ENCODE measurements around the gene SPCS2. TPM values are rescaled to one million over a fixed set of nuclear protein-coding genes. Genes with fewer than 3 reads are reported as not detected.

Gene SPCS2
- polyA plus RNA-seq (2012; ENCODE audit: insufficient read length, low read depth) = 246 TPM

DNA sequence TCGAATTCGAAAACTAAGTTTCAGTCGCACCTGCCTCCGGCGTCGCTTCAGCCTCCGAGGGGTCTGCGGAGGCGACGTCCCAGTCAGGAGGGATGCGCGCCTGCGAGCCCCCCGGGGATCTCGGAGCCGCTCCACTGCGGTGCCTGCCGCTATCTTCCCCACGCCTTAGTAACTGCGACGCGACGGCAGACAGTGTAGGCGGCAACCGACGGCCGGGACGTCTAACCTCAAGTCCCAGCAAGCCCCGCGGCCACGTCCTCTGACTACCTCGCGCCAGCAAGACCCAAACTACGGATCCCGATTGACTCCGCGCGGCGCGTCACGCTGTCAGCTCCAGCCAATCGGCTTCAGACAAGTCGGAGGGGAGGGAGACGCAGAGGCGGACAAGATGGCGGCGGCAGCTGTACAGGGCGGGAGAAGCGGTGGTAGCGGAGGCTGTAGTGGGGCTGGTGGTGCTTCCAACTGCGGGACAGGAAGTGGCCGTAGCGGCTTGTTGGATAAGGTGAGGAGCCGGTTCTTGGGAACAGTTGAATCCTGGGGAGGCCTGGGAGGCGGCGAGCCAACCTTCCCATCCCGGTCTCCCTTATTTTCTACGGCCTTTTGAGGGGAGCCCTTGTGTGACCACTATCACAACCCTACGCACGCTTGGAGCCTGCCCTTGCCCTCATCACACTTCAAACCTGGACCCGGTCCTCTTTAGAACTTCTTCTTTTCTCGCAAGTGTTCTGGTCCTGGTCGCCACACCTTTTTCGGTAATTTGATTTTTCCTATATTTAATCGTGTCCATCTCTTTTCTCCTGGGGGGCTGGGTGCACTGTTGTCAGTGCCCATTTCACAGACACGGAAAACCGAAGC is at the start of gene SPCS2, which contains the start of gene XRRA1:
SPCS2 (plus strand) TSS at position 369 of the 855 bp plus-strand sequence; CDS start at position 389, 20 bp downstream.
XRRA1 (minus strand) TSS at position 194 of the 855 bp plus-strand sequence. CDS start 8,213 bp downstream, outside the sequence.
- TF ChIP-seq FOXP2 (optimal IDR thresholded peaks at IDR 0.05; ENCODE audit: borderline replicate concordance, extremely low read depth, extremely low read length, insufficient read depth) (peak; percentile 57), POLR2AphosphoS5 (IDR thresholded peaks at IDR 0.05; ENCODE audit: low read depth, low read length) (peak; percentile 94), TAF1 (IDR thresholded peaks at IDR 0.05; ENCODE audit: borderline replicate concordance, insufficient read depth, low read length) (peak; percentile 92), SIN3A (IDR thresholded peaks at IDR 0.05; ENCODE audit: borderline replicate concordance, insufficient read depth, low read length) (no peak)
- TF ChIP-seq, protein P1, sequence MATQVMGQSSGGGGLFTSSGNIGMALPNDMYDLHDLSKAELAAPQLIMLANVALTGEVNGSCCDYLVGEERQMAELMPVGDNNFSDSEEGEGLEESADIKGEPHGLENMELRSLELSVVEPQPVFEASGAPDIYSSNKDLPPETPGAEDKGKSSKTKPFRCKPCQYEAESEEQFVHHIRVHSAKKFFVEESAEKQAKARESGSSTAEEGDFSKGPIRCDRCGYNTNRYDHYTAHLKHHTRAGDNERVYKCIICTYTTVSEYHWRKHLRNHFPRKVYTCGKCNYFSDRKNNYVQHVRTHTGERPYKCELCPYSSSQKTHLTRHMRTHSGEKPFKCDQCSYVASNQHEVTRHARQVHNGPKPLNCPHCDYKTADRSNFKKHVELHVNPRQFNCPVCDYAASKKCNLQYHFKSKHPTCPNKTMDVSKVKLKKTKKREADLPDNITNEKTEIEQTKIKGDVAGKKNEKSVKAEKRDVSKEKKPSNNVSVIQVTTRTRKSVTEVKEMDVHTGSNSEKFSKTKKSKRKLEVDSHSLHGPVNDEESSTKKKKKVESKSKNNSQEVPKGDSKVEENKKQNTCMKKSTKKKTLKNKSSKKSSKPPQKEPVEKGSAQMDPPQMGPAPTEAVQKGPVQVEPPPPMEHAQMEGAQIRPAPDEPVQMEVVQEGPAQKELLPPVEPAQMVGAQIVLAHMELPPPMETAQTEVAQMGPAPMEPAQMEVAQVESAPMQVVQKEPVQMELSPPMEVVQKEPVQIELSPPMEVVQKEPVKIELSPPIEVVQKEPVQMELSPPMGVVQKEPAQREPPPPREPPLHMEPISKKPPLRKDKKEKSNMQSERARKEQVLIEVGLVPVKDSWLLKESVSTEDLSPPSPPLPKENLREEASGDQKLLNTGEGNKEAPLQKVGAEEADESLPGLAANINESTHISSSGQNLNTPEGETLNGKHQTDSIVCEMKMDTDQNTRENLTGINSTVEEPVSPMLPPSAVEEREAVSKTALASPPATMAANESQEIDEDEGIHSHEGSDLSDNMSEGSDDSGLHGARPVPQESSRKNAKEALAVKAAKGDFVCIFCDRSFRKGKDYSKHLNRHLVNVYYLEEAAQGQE (IDR thresholded peaks at IDR 0.05; ENCODE audit: insufficient read depth in 1 of 2, low read depth in 2 of 2, low read length in 2 of 2) = 0 out of 4 replicates have a peak, but pooled peaks of 1 of the 2 experiments have one; percentile 20

DNA sequence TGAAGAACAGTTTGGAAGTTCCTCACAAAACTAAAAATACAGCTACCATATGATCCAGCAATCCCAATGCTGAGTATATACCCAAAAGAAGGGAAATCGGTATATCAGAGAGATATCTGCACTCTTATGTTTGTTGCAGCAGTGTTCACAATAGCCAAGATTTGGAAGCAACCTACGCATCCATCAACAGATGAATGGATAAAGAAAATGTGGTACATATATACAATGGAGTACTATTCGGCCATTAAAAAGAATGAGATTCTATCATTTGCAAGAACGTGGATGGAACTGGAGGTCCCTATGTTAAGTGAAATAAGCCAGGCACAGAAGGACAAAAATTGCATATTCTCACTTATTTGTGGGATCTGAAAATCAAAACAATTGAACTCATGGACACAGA is 46.7 kb upstream of the SPCS2 start:
- TF ChIP-seq SIN3A (IDR thresholded peaks at IDR 0.05; ENCODE audit: borderline replicate concordance, insufficient read depth, low read length) (no peak), POLR2AphosphoS5 (IDR thresholded peaks at IDR 0.05; ENCODE audit: low read depth, low read length) (no peak), FOXP2 (optimal IDR thresholded peaks at IDR 0.05; ENCODE audit: borderline replicate concordance, extremely low read depth, extremely low read length, insufficient read depth) (no peak), TAF1 (IDR thresholded peaks at IDR 0.05; ENCODE audit: borderline replicate concordance, insufficient read depth, low read length) (no peak)
- TF ChIP-seq, protein P1 (IDR thresholded peaks at IDR 0.05; ENCODE audit: insufficient read depth in 1 of 2, low read depth in 2 of 2, low read length in 2 of 2) = no peak

DNA sequence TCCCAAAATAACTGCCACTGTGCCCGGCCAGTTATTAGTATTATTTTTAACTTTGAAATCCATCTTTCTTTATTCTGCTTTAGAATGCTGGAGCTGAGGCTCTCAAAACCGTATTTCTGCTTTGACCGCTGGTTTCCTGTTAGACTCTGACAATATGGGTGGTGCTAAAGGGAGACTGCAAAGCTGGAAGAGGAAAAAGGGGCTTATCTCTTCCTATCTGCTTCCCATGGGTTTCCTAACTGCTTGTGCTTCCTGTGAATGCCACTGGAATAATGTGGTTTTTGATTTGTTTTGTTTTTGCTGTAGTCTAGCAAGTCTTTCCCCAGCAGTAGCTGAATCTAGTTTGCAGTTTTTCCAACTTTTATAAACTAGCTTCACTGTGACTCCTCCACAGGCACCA is 43.7 kb upstream of the SPCS2 start:
- TF ChIP-seq, protein P1 (IDR thresholded peaks at IDR 0.05; ENCODE audit: insufficient read depth in 1 of 2, low read depth in 2 of 2, low read length in 2 of 2) = 0 out of 4 replicates have a peak, but pooled peaks of 1 of the 2 experiments have one; percentile 12
- TF ChIP-seq POLR2AphosphoS5 (IDR thresholded peaks at IDR 0.05; ENCODE audit: low read depth, low read length) = no peak

DNA sequence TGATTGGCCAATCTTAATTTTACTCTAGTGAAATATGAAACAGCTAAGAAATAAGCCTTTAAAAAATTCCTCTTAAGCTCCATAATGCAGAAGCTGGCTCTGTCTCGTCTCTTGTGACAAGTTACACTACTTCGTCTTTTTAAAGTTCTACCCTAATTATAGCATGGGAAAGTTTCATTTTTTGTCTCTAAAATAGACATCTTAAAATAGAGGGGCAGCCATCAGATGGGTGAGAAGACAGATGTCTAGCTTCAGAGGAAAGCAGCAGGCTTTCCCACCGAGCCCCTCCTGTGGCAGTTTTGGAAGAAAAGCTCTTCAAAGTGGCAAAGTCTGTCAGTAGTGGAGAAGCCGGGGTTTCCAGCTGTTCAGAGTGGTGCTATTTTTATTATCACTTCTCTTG is 39.7 kb upstream of the SPCS2 start:
- TF ChIP-seq SIN3A (IDR thresholded peaks at IDR 0.05; ENCODE audit: borderline replicate concordance, insufficient read depth, low read length) = no peak
- TF ChIP-seq FOXP2 (optimal IDR thresholded peaks at IDR 0.05; ENCODE audit: borderline replicate concordance, extremely low read depth, extremely low read length, insufficient read depth) = no peak
- no peak for TF ChIP-seq POLR2AphosphoS5 (IDR thresholded peaks at IDR 0.05; ENCODE audit: low read depth, low read length)
- TF ChIP-seq TAF1 (IDR thresholded peaks at IDR 0.05; ENCODE audit: borderline replicate concordance, insufficient read depth, low read length) = no peak
- TF ChIP-seq, protein P1 (IDR thresholded peaks at IDR 0.05; ENCODE audit: insufficient read depth in 1 of 2, low read depth in 2 of 2, low read length in 2 of 2) = no peak
